Duodenal mucosa (tissue), 2 donors: ENCODE data around the gene TMEM120B.
"Not testable (repeated sequence)": the region's sequence is repeated elsewhere in the genome, so short reads cannot be mapped to it uniquely, and the experiment has no call there.

Experiments
- H3K27ac ChIP-seq: one replicate; pipeline ENCODE4 v1.7.0; 2013; ENCODE audit warnings: low read depth, low read length
- H3K27me3 ChIP-seq, 2 donors: one replicate each; pipeline ENCODE4 v1.7.0; 2013; ENCODE audit warnings: low read length in 2 of 2, control low read depth in 1 of 2; ENCODE audit not compliant: insufficient read depth in 2 of 2, control insufficient read depth in 1 of 2
- H3K36me3 ChIP-seq, 2 donors: one replicate each; pipeline ENCODE4 v1.7.0; 2013; ENCODE audit warnings: low read length in 2 of 2, control low read depth in 1 of 2; ENCODE audit not compliant: insufficient read depth in 2 of 2, control insufficient read depth in 1 of 2
- H3K4me1 ChIP-seq, 2 donors: one replicate each; pipeline ENCODE4 v1.7.0; 2013; ENCODE audit warnings: low read length in 2 of 2, control low read depth in 1 of 2; ENCODE audit not compliant: insufficient read depth in 2 of 2, control insufficient read depth in 1 of 2
- H3K4me3 ChIP-seq, 2 donors: one replicate each; pipeline ENCODE4 v1.7.0; 2013; ENCODE audit warnings: low read length in 2 of 2, low read depth in 1 of 2
- H3K9ac ChIP-seq, 2 donors: one replicate each; pipeline ENCODE4 v1.7.0; 2013; ENCODE audit warnings: low read length in 2 of 2, low read depth in 1 of 2
- H3K9me3 ChIP-seq, 2 donors: one replicate each; pipeline ENCODE4 v1.7.0; 2013; ENCODE audit warnings: low read length in 2 of 2, control low read depth in 1 of 2; ENCODE audit not compliant: control insufficient read depth in 1 of 2

TMEM120B gene

DNA sequence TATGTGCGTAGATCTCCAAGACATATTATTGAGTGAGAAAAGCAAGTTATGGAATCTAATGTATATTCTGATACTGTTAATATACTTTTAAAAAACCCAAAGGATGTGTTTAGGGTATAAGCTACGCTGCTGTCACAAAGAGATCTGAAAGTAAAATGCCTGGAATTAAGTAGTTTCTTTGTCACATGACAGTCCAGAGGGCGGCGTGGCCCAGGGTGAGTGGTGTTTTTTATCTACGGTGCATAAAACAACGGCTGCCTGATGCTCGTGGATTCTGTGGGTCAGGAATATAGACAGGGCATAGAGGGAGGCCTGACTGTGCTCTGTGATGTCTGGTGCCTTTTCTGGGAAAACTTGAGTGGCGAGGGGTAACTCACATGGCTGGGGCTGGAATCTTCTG is 21.3 kb downstream of the TMEM120B start:
- H3K27ac ChIP-seq: no peak overlapping the region

GRCh38 chr12:121738340-121738858 is 25.8 kb downstream of the TMEM120B start:
- no peak overlapping the region for H3K4me3 ChIP-seq
- H3K4me1 ChIP-seq: no peaks in the 10 kb centered on the region
- no peak overlapping the region for H3K9ac ChIP-seq
- H3K27ac ChIP-seq: no peak overlapping the region
- no peaks in the 10 kb centered on the region for H3K9me3 ChIP-seq
- H3K27me3 ChIP-seq: no peaks in the 10 kb centered on the region
- no peaks in the 10 kb centered on the region for H3K36me3 ChIP-seq

More for the DNA sequence above, 21.3 kb downstream of the TMEM120B start:
- no peaks in the 10 kb centered on the region for H3K4me1 ChIP-seq
- no peak overlapping the region for H3K4me3 ChIP-seq
- no peak overlapping the region for H3K9ac ChIP-seq
- H3K36me3 ChIP-seq: no peaks in the 10 kb centered on the region
- no peaks in the 10 kb centered on the region for H3K27me3 ChIP-seq
- no peaks in the 10 kb centered on the region for H3K9me3 ChIP-seq

DNA sequence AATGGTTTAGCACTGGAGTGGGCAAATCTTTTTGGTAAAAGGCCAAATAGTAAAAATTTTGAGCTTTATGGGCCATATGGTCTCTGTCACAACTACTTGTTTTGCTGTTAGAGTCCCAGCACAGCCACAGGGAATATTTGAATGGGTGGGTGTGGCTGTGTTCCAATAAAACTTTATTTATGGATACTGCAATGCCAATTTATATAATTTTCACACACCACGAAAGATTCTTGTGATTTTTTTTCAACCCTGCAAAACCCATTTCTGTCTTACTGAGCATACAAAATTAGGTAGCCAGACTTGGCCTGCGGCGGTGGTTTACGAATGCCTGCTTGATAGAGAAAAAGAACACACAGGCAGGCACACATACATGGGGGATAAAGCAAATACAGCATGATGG is 28.3 kb downstream of the TMEM120B start:
- H3K27me3 ChIP-seq: no peaks in the 10 kb centered on the region
- H3K9me3 ChIP-seq: no peaks in the 10 kb centered on the region
- no peaks in the 10 kb centered on the region for H3K4me1 ChIP-seq
- H3K36me3 ChIP-seq: no peaks in the 10 kb centered on the region
- no peak overlapping the region for H3K27ac ChIP-seq
- H3K4me3 ChIP-seq: no peak overlapping the region
- no peak overlapping the region for H3K9ac ChIP-seq

DNA sequence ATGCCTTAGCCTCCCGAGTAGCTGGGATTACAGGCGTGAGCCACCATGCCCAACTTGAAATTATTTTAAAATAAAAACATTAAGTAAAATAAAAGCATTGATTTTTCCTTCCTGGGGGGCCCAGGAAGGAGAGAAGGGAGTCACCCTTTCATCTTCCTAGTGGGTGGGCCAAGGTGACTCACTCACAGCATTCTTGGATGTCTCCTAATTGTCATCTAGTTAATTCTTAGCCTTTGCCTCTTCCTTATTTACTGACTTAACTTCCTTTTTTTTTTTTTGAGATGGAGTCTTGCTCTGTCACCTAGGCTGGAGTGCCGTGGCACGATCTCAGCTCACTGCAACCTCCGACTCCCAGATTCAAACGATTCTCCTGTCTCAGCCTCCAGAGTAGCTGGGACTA is 29.2 kb downstream of the TMEM120B start:
- H3K27me3 ChIP-seq: no peaks in the 10 kb centered on the region
- H3K9me3 ChIP-seq: no peaks in the 10 kb centered on the region
- H3K27ac ChIP-seq: no peak overlapping the region
- no peaks in the 10 kb centered on the region for H3K36me3 ChIP-seq
- no peaks in the 10 kb centered on the region for H3K4me1 ChIP-seq
- H3K9ac ChIP-seq: no peak overlapping the region
- H3K4me3 ChIP-seq: no peak overlapping the region

DNA sequence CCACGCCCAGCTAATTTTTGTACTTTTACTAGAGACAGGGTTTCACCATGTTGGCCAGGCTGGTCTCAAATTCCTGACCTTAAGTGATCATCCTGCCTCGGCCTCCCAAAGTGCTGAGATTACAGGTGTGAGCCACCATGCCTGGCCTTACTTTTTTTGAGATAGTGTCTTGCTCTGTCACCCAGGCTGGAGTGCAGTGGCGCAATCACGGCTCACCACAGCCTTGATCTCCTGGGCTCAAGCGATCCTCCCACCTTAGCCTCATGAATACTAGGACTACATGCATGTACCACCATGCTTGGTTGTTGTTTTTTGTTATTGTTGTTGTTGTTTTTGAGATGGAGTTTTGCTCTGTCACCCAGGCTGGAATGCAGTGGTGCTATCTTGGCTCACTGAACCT is 33.0 kb downstream of the TMEM120B start:
- H3K27ac ChIP-seq, H3K27me3 ChIP-seq, H3K4me1 ChIP-seq, H3K9me3 ChIP-seq, H3K36me3 ChIP-seq, H3K9ac ChIP-seq, H3K4me3 ChIP-seq: not testable (repeated sequence)

- no peaks in the 10 kb centered on the region for H3K4me1 ChIP-seq
- peaks cover 0 to 3% of the 10 kb centered on the region in 2 donors for H3K36me3 ChIP-seq
- no peak overlapping the region for H3K9ac ChIP-seq
- no peaks in the 10 kb centered on the region for H3K9me3 ChIP-seq
- no peak overlapping the region for H3K27ac ChIP-seq
- no peaks in the 10 kb centered on the region for H3K27me3 ChIP-seq
- H3K4me3 ChIP-seq: no peak overlapping the region
Measured at GRCh38 chr12:121748218-121748570, 35.6 kb downstream of the TMEM120B start.

- Histone ChIP-seq H3K4me1 (no peaks in the 10 kb centered on the region), H3K36me3 (peaks cover 0 to 3% of the 10 kb centered on the region in 2 donors), H3K9ac (no peak overlapping the region), H3K9me3 (no peaks in the 10 kb centered on the region), H3K27ac (no peak overlapping the region), H3K4me3 (no peak overlapping the region), H3K27me3 (no peaks in the 10 kb centered on the region)
Measured at GRCh38 chr12:121748571-121749265, 36.2 kb downstream of the TMEM120B start.

- no peak overlapping the region for H3K4me3 ChIP-seq
- H3K27ac ChIP-seq: no peak overlapping the region
- H3K36me3 ChIP-seq: peaks cover 0 to 3% of the 10 kb centered on the region in 2 donors
- no peaks in the 10 kb centered on the region for H3K27me3 ChIP-seq
- no peaks in the 10 kb centered on the region for H3K9me3 ChIP-seq
- no peaks in the 10 kb centered on the region for H3K4me1 ChIP-seq
- no peak overlapping the region for H3K9ac ChIP-seq
Measured at GRCh38 chr12:121749267-121749666, 36.7 kb downstream of the TMEM120B start.

DNA sequence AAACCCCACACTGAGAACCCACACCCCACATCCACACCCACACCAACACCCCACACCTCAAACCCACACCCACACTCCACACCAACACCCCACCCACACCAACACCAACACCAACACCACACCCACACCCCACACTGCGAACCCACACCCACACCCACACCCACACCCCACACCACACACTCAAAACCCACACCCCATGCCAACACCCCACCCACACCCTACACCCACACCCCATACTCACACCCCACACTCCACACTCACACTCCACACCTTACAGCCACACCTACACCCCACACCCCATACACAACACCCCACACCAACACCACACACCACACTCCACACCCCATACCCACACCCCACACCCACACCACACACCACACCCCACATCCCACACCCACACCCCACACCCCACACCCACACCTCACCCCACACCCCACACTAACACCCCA is 38.0 kb downstream of the TMEM120B start:
- no peak overlapping the region for H3K27ac ChIP-seq
- H3K27me3 ChIP-seq: no peaks in the 10 kb centered on the region
- peaks cover 0 to 3% of the 10 kb centered on the region in 2 donors for H3K36me3 ChIP-seq
- H3K4me1 ChIP-seq: no peaks in the 10 kb centered on the region
- H3K9ac ChIP-seq: no peak overlapping the region
- no peak overlapping the region for H3K4me3 ChIP-seq
- no peaks in the 10 kb centered on the region for H3K9me3 ChIP-seq

- Histone ChIP-seq H3K9ac (no peak overlapping the region), H3K4me3 (no peak overlapping the region), H3K4me1 (no peaks in the 10 kb centered on the region), H3K27me3 (no peaks in the 10 kb centered on the region), H3K36me3 (peaks cover 0 to 3% of the 10 kb centered on the region in 2 donors), H3K27ac (no peak overlapping the region), H3K9me3 (no peaks in the 10 kb centered on the region)
Measured at GRCh38 chr12:121751034-121751433, 38.5 kb downstream of the TMEM120B start.
